Measurements from ENCODE around the gene DLX4. TPM values are rescaled to one million over a fixed set of nuclear protein-coding genes. Genes with fewer than 3 reads are reported as not detected.

The DLX4 gene
- polyA plus RNA-seq, 1 donor from 2014 or later: not detected

DNA sequence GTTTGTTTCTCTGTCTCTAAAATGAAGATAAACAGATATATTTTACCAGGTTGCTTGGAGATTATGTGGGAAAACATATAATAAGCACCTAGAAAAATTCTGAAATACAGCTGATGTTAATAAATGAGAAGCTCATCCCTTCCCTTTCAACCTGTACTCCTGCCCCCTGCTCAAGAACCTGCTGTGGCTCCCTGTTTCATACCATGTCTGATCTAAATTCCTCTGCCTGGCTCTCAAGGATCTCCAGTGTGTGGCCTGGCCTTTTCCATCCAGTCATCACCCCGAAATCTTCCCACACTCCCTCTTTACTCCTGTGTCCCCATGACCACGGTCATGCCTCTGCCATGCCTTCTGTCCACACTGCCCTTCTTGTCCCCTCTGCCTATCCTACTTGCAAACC is 19.4 kb upstream of the DLX4 start:
- H3F3A ChIP-seq (ENCODE audit: insufficient read depth, low read length, poor library complexity, severe bottlenecking): no peaks in the 10 kb centered on the region
- no peaks in the 10 kb centered on the region for H3K79me2 ChIP-seq (replicated peaks; ENCODE audit: insufficient read depth, low read length)
- no peak overlapping the region for H3K4me3 ChIP-seq (ENCODE audit: low read length)
- no peak overlapping the region for H3K4me2 ChIP-seq (ENCODE audit: low read length)
- H3K9me2 ChIP-seq (ENCODE audit: insufficient read depth, low read length): no peaks in the 10 kb centered on the region
- H3K27ac ChIP-seq (ENCODE audit: low read length): no peak overlapping the region
- no peaks in the 10 kb centered on the region for H3K36me3 ChIP-seq (ENCODE audit: insufficient read depth, low read length)
- H3K9me3 ChIP-seq (ENCODE audit: low read length): no peaks in the 10 kb centered on the region
- no peak overlapping the region for H3K9ac ChIP-seq (ENCODE audit: low read length)
- H3K27me3 ChIP-seq (ENCODE audit: insufficient read depth, low read depth, low read length): no peaks in the 10 kb centered on the region
- no peaks in the 10 kb centered on the region for H4K20me1 ChIP-seq (ENCODE audit: insufficient read depth)
- TF ChIP-seq POLR2AphosphoS5 (IDR thresholded peaks at IDR 0.05) (no peak), RAD21 (conservative IDR thresholded peaks at IDR 0.05) (no peak), SMC3 (conservative IDR thresholded peaks at IDR 0.05; ENCODE audit: poor library complexity) (no peak), EP300 (conservative IDR thresholded peaks at IDR 0.05; ENCODE audit: poor library complexity, severe bottlenecking) (no peak), EZH2 (IDR thresholded peaks at IDR 0.05; ENCODE audit: borderline replicate concordance, insufficient read depth, low read length, poor library complexity, severe bottlenecking) (no peak), TAF1 (IDR thresholded peaks at IDR 0.05; ENCODE audit: low read depth) (no peak), MXI1 (conservative IDR thresholded peaks at IDR 0.05; ENCODE audit: poor library complexity, severe bottlenecking) (no peak)
- TF ChIP-seq, protein P1, sequence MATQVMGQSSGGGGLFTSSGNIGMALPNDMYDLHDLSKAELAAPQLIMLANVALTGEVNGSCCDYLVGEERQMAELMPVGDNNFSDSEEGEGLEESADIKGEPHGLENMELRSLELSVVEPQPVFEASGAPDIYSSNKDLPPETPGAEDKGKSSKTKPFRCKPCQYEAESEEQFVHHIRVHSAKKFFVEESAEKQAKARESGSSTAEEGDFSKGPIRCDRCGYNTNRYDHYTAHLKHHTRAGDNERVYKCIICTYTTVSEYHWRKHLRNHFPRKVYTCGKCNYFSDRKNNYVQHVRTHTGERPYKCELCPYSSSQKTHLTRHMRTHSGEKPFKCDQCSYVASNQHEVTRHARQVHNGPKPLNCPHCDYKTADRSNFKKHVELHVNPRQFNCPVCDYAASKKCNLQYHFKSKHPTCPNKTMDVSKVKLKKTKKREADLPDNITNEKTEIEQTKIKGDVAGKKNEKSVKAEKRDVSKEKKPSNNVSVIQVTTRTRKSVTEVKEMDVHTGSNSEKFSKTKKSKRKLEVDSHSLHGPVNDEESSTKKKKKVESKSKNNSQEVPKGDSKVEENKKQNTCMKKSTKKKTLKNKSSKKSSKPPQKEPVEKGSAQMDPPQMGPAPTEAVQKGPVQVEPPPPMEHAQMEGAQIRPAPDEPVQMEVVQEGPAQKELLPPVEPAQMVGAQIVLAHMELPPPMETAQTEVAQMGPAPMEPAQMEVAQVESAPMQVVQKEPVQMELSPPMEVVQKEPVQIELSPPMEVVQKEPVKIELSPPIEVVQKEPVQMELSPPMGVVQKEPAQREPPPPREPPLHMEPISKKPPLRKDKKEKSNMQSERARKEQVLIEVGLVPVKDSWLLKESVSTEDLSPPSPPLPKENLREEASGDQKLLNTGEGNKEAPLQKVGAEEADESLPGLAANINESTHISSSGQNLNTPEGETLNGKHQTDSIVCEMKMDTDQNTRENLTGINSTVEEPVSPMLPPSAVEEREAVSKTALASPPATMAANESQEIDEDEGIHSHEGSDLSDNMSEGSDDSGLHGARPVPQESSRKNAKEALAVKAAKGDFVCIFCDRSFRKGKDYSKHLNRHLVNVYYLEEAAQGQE (IDR thresholded peaks at IDR 0.05; ENCODE audit: borderline replicate concordance): no peak
- TF ChIP-seq, protein P2, sequence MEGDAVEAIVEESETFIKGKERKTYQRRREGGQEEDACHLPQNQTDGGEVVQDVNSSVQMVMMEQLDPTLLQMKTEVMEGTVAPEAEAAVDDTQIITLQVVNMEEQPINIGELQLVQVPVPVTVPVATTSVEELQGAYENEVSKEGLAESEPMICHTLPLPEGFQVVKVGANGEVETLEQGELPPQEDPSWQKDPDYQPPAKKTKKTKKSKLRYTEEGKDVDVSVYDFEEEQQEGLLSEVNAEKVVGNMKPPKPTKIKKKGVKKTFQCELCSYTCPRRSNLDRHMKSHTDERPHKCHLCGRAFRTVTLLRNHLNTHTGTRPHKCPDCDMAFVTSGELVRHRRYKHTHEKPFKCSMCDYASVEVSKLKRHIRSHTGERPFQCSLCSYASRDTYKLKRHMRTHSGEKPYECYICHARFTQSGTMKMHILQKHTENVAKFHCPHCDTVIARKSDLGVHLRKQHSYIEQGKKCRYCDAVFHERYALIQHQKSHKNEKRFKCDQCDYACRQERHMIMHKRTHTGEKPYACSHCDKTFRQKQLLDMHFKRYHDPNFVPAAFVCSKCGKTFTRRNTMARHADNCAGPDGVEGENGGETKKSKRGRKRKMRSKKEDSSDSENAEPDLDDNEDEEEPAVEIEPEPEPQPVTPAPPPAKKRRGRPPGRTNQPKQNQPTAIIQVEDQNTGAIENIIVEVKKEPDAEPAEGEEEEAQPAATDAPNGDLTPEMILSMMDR (IDR thresholded peaks at IDR 0.05; ENCODE audit: poor library complexity, severe bottlenecking): no peak
- H2AFZ ChIP-seq (ENCODE audit: low read depth, low read length): no peak overlapping the region

- Histone ChIP-seq H3K9me3 (ENCODE audit: low read length) (no peaks in the 10 kb centered on the region), H2AFZ (ENCODE audit: low read depth, low read length) (no peak overlapping the region), H3K4me3 (ENCODE audit: low read length) (no peak overlapping the region), H3K27me3 (ENCODE audit: insufficient read depth, low read depth, low read length) (no peaks in the 10 kb centered on the region), H3F3A (ENCODE audit: insufficient read depth, low read length, poor library complexity, severe bottlenecking) (no peaks in the 10 kb centered on the region), H3K79me2 (replicated peaks; ENCODE audit: insufficient read depth, low read length) (no peaks in the 10 kb centered on the region), H3K4me2 (ENCODE audit: low read length) (no peak overlapping the region), H3K9ac (ENCODE audit: low read length) (no peak overlapping the region), H4K20me1 (ENCODE audit: insufficient read depth) (no peaks in the 10 kb centered on the region), H3K27ac (ENCODE audit: low read length) (no peak overlapping the region), H3K9me2 (ENCODE audit: insufficient read depth, low read length) (no peaks in the 10 kb centered on the region), H3K36me3 (ENCODE audit: insufficient read depth, low read length) (no peaks in the 10 kb centered on the region)
- TF ChIP-seq MXI1 (conservative IDR thresholded peaks at IDR 0.05; ENCODE audit: poor library complexity, severe bottlenecking) (no peak), EZH2 (IDR thresholded peaks at IDR 0.05; ENCODE audit: borderline replicate concordance, insufficient read depth, low read length, poor library complexity, severe bottlenecking) (no peak), POLR2AphosphoS5 (IDR thresholded peaks at IDR 0.05) (no peak), RAD21 (conservative IDR thresholded peaks at IDR 0.05) (no peak), SMC3 (conservative IDR thresholded peaks at IDR 0.05; ENCODE audit: poor library complexity) (no peak), TAF1 (IDR thresholded peaks at IDR 0.05; ENCODE audit: low read depth) (no peak), EP300 (conservative IDR thresholded peaks at IDR 0.05; ENCODE audit: poor library complexity, severe bottlenecking) (no peak)
- TF ChIP-seq, protein P2 (IDR thresholded peaks at IDR 0.05; ENCODE audit: poor library complexity, severe bottlenecking): no peak
- TF ChIP-seq, protein P1 (IDR thresholded peaks at IDR 0.05; ENCODE audit: borderline replicate concordance): no peak
Measured at GRCh38 chr17:49951362-49952082, 17.5 kb upstream of the DLX4 start.
